Right renal pelvis (tissue), 4 donors: ENCODE data around the gene DCPS. TPM values are rescaled to one million over a fixed set of nuclear protein-coding genes. Genes with fewer than 3 reads are reported as not detected.
"Not testable (repeated sequence)": the region's sequence is repeated elsewhere in the genome, so short reads cannot be mapped to it uniquely, and the experiment has no call there.

Experiments used
- DNase-seq, 4 donors: peaks; one replicate each; pipeline ENCODE4 v3.0.0-alpha.2; 2013; ENCODE audit warnings: low read depth in 4 of 4, low spot score in 3 of 4, missing footprints in 1 of 4
- polyA plus RNA-seq, 4 donors: library from polyadenylated mRNA; unstranded; fragments of 120-200 nt; gene quantifications; one replicate each; pipeline ENCODE4 v1.2.1, GENCODE V29; 2013; ENCODE audit not compliant: insufficient read length in 4 of 4

DCPS gene
- polyA plus RNA-seq, 4 donors: 14.8 to 17.7 (median 16.0) TPM

GRCh38 chr11:126357969-126358762 lies 54.3 kb downstream of the DCPS start:
- no peak for DNase-seq

- DNase-seq: no peak
Observed at GRCh38 chr11:126358763-126359160, 54.9 kb downstream of the DCPS start.

- no peak for DNase-seq
Observed at GRCh38 chr11:126359431-126360048, 55.7 kb downstream of the DCPS start.

- no peak for DNase-seq
Observed at GRCh38 chr11:126360049-126360446, 56.2 kb downstream of the DCPS start.

- no peak for DNase-seq
Observed at GRCh38 chr11:126361400-126361799, 57.5 kb downstream of the DCPS start.

- no peak for DNase-seq
Observed at GRCh38 chr11:126362879-126363655, 59.2 kb downstream of the DCPS start.

GRCh38 chr11:126363706-126364248 lies 59.9 kb downstream of the DCPS start:
- DNase-seq: no peak

- not testable (repeated sequence) for DNase-seq
Observed at GRCh38 chr11:126364735-126365134, 60.9 kb downstream of the DCPS start.

GRCh38 chr11:126365508-126365907 lies 61.6 kb downstream of the DCPS start:
- DNase-seq: not testable (repeated sequence)

GRCh38 chr11:126366064-126366822 lies 62.4 kb downstream of the DCPS start:
- DNase-seq: no peak

GRCh38 chr11:126366823-126367654 lies 63.2 kb downstream of the DCPS start:
- not testable (repeated sequence) for DNase-seq

- not testable (repeated sequence) for DNase-seq
Observed at GRCh38 chr11:126367806-126368205, 63.9 kb downstream of the DCPS start.

GRCh38 chr11:126368336-126369119 lies 64.7 kb downstream of the DCPS start:
- not testable (repeated sequence) for DNase-seq

GRCh38 chr11:126370016-126370415 lies 66.2 kb downstream of the DCPS start:
- no peak for DNase-seq

GRCh38 chr11:126371595-126371994 lies 67.7 kb downstream of the DCPS start:
- no peak for DNase-seq

- DNase-seq: not testable (repeated sequence)
Observed at GRCh38 chr11:126373389-126374066, 69.7 kb downstream of the DCPS start.

GRCh38 chr11:126374562-126375300 lies 70.9 kb downstream of the DCPS start:
- DNase-seq: not testable (repeated sequence)
